ENCODE data around the gene ARHGAP33.

DNA sequence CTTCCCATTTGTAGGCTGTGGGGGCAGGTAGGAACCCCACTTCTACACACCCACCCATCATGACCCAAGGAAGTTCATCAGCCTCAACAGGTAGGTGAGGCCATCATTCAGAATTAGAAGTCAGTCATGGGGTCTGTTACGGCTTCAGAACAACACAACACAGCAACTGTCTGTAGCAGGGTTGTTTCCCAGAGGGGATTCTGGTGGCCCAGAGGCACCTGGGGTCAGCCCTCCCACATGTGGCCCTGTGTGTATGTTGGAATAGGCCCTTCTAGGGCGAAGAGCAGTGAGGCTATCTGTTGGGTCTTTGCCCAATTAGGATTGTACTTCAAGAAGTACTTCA, 36.5 kb upstream of the ARHGAP33 start:
- TF ChIP-seq CTCF (IDR thresholded peaks at IDR 0.05; ENCODE audit: borderline replicate concordance, extremely low read depth, low read length, poor library complexity, severe bottlenecking) (no peak), EZH2 (IDR thresholded peaks at IDR 0.05; ENCODE audit: borderline replicate concordance, low read depth, low read length, severe bottlenecking) (no peak)

Measured in DND-41 (cell line).